Measurements from ENCODE around the gene ATG5.
"Not testable (repeated sequence)": the region's sequence is repeated elsewhere in the genome, so short reads cannot be mapped to it uniquely, and the experiment has no call there.

Gene ATG5

DNA sequence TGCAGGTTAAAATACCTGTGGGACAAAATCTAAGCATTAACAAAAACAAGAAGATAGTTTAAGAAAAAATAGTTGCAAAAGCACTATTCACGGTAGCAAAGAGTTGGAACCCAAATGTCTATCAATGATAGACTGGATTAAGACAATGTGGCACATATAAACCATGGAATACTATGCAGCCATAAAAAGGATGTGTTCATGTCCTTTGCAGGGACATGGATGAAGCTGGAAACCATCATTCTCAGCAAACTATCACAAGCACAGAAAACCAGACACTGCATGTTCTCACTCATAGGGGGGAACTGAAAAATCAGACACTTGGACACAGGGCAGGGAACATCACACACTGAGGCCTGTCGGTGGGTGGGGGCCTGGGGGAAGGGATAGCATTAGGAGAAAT is 65.8 kb downstream of the ATG5 start:
- not testable (repeated sequence) for H3K4me1 ChIP-seq (ENCODE audit: control insufficient read depth, insufficient read depth, low read length)
- WGBS (ENCODE audit: insufficient coverage, insufficient read length) = no CpG with 5 or more reads among the region's 2 CpGs

DNA sequence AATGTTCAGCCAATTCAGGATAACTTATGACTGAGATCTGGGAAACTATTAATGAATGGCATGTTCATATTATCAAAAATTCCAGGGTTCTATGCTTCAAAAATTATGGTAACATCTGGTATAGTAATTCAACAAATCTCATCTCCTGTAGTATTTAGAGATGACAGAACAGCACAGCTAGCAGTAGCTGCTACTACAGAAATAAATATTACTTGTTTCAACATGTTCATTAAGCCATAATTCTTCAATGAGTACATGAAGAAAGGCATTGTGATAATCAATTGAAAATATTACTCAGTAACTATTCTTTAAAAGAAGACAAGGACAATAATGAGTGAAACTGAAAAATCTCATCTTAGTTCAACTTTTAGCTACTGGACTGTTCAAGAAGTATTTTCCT is 66.8 kb downstream of the ATG5 start:
- Histone ChIP-seq H3K4me3 (ENCODE audit: low read length) (no peak overlapping the region), H3K27me3 (ENCODE audit: control insufficient read depth, insufficient read depth, low read length) (no peaks in the 10 kb centered on the region), H3K36me3 (ENCODE audit: control insufficient read depth, insufficient read depth, low read length) (no peaks in the 10 kb centered on the region), H3K27ac (ENCODE audit: low read length) (no peak overlapping the region), H3K9me3 (ENCODE audit: control insufficient read depth, insufficient read depth, low read length) (no peaks in the 10 kb centered on the region), H3K4me1 (ENCODE audit: control insufficient read depth, insufficient read depth, low read length) (no peaks in the 10 kb centered on the region)
- DNase-seq (ENCODE audit: low read depth, low spot score) = no peak

More for the DNA sequence above, 65.8 kb downstream of the ATG5 start:
- H3K27ac ChIP-seq (ENCODE audit: low read length); H3K9me3 ChIP-seq (ENCODE audit: control insufficient read depth, insufficient read depth, low read length); H3K27me3 ChIP-seq (ENCODE audit: control insufficient read depth, insufficient read depth, low read length); H3K4me3 ChIP-seq (ENCODE audit: low read length); DNase-seq (ENCODE audit: low read depth, low spot score); H3K36me3 ChIP-seq (ENCODE audit: control insufficient read depth, insufficient read depth, low read length): not testable (repeated sequence)

DNA sequence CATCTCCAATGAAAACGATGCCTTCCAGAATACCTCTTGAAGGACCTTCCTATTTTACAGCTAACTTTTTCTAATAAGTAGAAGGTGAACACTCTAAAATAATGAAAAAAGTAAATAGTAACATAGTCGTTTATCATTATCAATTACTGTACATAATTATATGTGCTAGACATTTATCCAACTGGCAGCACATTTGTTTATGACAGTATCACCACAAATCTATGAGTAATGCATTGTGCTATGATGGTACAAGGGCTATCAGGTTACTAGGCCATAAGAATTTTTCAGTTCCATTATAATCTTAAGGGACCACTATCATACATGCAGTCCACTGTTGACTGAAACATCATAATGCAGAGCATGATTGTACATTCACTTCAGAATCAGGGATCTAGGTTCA is 68.4 kb downstream of the ATG5 start:
- Histone ChIP-seq H3K4me1 (ENCODE audit: control insufficient read depth, insufficient read depth, low read length) (no peaks in the 10 kb centered on the region), H3K36me3 (ENCODE audit: control insufficient read depth, insufficient read depth, low read length) (no peaks in the 10 kb centered on the region), H3K9me3 (ENCODE audit: control insufficient read depth, insufficient read depth, low read length) (no peaks in the 10 kb centered on the region), H3K27ac (ENCODE audit: low read length) (no peak overlapping the region), H3K27me3 (ENCODE audit: control insufficient read depth, insufficient read depth, low read length) (no peaks in the 10 kb centered on the region), H3K4me3 (ENCODE audit: low read length) (no peak overlapping the region)
- no peak for DNase-seq (ENCODE audit: low read depth, low spot score)
- no CpG with 5 or more reads among the region's 2 CpGs for WGBS (ENCODE audit: insufficient coverage, insufficient read length)

DNA sequence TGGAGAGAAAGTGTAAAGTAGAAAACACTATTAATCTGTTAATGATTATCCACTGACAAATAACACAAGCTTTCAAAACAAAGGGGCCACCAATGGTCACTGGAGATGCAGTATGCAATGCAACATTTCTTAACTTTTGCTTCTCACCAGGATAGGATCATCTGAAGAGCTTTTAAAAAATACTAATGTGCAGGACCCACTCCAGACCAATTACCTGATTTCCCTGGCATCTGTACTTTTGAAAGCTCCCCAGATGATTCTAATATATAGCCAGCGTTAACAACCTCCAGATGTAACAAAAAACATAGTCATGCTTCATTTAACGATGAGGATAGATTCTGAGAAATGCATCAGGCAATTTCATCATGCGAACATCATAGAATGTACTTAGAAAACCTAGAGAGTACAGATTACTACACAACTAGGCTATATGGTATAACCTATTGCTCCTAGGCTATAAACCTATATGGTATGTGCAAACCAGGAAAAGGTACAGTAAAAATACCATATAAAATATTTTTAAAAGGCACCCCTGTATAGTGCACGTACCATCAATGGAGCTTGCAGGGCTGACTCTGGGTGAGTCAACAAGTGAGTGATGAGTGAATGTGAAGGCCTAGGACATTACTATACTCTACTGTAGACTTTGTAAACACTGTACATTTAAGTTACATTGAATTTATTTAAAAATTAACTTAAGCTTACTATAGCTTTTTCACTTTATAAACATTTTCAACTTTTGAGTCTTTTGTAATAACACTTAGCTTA is 69.2 kb downstream of the ATG5 start:
- DNase-seq (ENCODE audit: low read depth, low spot score) = no peak
- no peak overlapping the region for H3K27ac ChIP-seq (ENCODE audit: low read length)
- WGBS (ENCODE audit: insufficient coverage, insufficient read length) = no CpG with 5 or more reads among the region's 4 CpGs

DNA sequence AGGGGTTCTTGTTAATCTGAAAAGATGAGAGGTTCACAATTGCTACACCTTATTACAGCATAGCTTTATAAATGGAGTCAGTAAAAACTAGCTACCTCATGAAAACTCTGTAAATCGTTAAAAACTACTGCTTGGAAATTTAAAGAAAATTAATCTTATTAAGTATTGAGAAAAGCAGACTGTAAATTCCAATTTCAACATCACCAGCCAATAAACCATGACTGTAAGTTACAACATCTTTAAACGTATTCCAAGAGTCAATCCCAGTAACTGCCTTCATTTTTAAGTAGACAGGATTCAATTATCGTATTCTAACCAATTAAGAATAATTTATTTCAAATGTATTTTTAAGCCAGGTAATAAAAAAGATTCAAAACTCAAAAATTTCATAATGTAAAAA is 70.3 kb downstream of the ATG5 start:
- Histone ChIP-seq H3K27ac (ENCODE audit: low read length) (no peak overlapping the region), H3K4me1 (ENCODE audit: control insufficient read depth, insufficient read depth, low read length) (no peaks in the 10 kb centered on the region), H3K27me3 (ENCODE audit: control insufficient read depth, insufficient read depth, low read length) (no peaks in the 10 kb centered on the region), H3K36me3 (ENCODE audit: control insufficient read depth, insufficient read depth, low read length) (no peaks in the 10 kb centered on the region), H3K9me3 (ENCODE audit: control insufficient read depth, insufficient read depth, low read length) (no peaks in the 10 kb centered on the region), H3K4me3 (ENCODE audit: low read length) (no peak overlapping the region)
- WGBS (ENCODE audit: insufficient coverage, insufficient read length) = no CpG with 5 or more reads among the region's 3 CpGs
- no peak for DNase-seq (ENCODE audit: low read depth, low spot score)

More for the DNA sequence above, 69.2 kb downstream of the ATG5 start:
- Histone ChIP-seq H3K4me3 (ENCODE audit: low read length) (no peak overlapping the region), H3K4me1 (ENCODE audit: control insufficient read depth, insufficient read depth, low read length) (no peaks in the 10 kb centered on the region), H3K36me3 (ENCODE audit: control insufficient read depth, insufficient read depth, low read length) (no peaks in the 10 kb centered on the region), H3K27me3 (ENCODE audit: control insufficient read depth, insufficient read depth, low read length) (no peaks in the 10 kb centered on the region), H3K9me3 (ENCODE audit: control insufficient read depth, insufficient read depth, low read length) (no peaks in the 10 kb centered on the region)

DNA sequence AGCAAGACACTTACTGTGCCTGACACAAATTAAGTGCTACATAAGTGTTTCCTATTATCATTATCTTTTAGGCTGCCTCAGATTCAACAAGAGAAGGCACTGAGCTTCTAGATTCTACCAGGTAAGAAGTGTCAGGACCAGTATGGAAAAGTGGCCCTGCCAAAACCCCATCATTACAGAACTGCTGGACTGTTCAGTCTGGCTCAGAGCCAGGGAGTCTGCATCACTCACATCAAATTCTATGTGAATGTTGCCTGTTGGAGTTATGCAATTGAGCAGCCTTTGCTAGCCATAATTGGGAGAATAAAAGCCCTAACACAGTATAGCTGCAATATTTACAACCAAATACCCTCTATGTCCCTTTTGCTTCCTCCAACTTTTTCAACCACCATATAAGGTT is 70.9 kb downstream of the ATG5 start:
- Histone ChIP-seq H3K9me3 (ENCODE audit: control insufficient read depth, insufficient read depth, low read length) (no peaks in the 10 kb centered on the region), H3K27me3 (ENCODE audit: control insufficient read depth, insufficient read depth, low read length) (no peaks in the 10 kb centered on the region), H3K36me3 (ENCODE audit: control insufficient read depth, insufficient read depth, low read length) (no peaks in the 10 kb centered on the region), H3K27ac (ENCODE audit: low read length) (no peak overlapping the region), H3K4me1 (ENCODE audit: control insufficient read depth, insufficient read depth, low read length) (no peaks in the 10 kb centered on the region), H3K4me3 (ENCODE audit: low read length) (no peak overlapping the region)
- no peak for DNase-seq (ENCODE audit: low read depth, low spot score)

DNA sequence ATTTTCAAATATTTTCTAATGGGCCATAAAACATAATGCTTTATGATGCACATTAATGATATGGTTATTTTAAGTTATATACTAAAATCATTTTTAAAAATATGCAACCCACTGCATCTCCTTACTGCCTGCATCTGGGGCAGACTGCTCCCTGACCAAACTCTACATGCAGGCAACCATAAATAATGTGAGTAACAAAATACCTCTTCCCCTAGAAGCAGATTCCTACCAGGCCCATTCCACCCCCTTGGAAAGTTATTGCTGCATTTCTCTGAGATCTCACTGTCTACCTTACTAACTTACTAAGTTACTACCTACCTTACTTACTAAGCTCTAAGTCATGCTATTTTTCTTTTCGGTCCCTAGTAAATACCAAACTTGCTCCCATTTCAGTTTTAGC is 71.8 kb downstream of the ATG5 start:
- Histone ChIP-seq H3K4me3 (ENCODE audit: low read length) (no peak overlapping the region), H3K36me3 (ENCODE audit: control insufficient read depth, insufficient read depth, low read length) (no peaks in the 10 kb centered on the region), H3K27me3 (ENCODE audit: control insufficient read depth, insufficient read depth, low read length) (no peaks in the 10 kb centered on the region), H3K9me3 (ENCODE audit: control insufficient read depth, insufficient read depth, low read length) (no peaks in the 10 kb centered on the region), H3K4me1 (ENCODE audit: control insufficient read depth, insufficient read depth, low read length) (no peaks in the 10 kb centered on the region), H3K27ac (ENCODE audit: low read length) (no peak overlapping the region)
- no CpG with 5 or more reads among the region's 1 CpG for WGBS (ENCODE audit: insufficient coverage, insufficient read length)
- no peak for DNase-seq (ENCODE audit: low read depth, low spot score)

DNA sequence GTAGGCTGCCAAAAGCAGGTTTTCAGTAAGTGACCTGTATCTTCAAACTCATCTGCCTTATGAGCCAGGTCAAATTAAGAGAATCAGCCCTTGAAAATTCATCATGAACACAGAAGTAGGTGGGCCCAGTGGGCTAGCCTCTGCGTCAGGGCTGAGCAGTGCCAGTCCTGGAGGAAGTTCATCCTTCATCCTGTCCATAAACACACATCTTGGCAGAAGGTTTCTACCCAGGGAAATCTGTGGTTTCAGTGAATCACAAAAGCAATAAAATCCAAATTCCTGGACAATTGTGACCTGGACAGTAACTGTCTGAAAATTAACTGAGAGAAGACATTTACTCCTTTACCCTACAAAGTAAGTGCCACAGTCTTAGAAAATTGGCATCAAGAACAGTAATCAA is 72.4 kb downstream of the ATG5 start:
- Histone ChIP-seq H3K4me3 (ENCODE audit: low read length) (no peak overlapping the region), H3K27ac (ENCODE audit: low read length) (no peak overlapping the region), H3K36me3 (ENCODE audit: control insufficient read depth, insufficient read depth, low read length) (no peaks in the 10 kb centered on the region), H3K27me3 (ENCODE audit: control insufficient read depth, insufficient read depth, low read length) (no peaks in the 10 kb centered on the region), H3K9me3 (ENCODE audit: control insufficient read depth, insufficient read depth, low read length) (no peaks in the 10 kb centered on the region), H3K4me1 (ENCODE audit: control insufficient read depth, insufficient read depth, low read length) (no peaks in the 10 kb centered on the region)
- DNase-seq (ENCODE audit: low read depth, low spot score) = no peak
- no CpG with 5 or more reads among the region's 1 CpG for WGBS (ENCODE audit: insufficient coverage, insufficient read length)

DNA sequence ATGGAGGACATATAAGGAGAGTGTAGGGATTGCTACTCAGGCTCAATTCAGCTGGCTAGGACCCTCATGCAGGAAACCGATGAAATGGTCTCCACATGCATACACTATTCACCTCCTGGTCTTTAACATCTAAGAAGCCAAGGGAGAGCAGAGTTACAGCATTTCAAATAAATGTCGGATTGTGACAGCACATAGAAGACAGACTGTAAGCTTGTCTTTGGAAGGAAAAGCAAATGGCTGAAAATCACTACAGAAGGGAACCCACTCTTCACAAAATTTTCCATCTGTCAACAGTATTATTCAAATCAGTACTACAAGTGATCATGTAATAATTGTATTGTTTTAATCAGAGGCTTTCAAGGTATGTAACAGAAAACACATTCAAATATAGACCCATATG is 72.9 kb downstream of the ATG5 start:
- no CpG with 5 or more reads among the region's 2 CpGs for WGBS (ENCODE audit: insufficient coverage, insufficient read length)
- no peak for DNase-seq (ENCODE audit: low read depth, low spot score)
- Histone ChIP-seq H3K9me3 (ENCODE audit: control insufficient read depth, insufficient read depth, low read length) (no peaks in the 10 kb centered on the region), H3K27ac (ENCODE audit: low read length) (no peak overlapping the region), H3K36me3 (ENCODE audit: control insufficient read depth, insufficient read depth, low read length) (peaks cover under 1% of the 10 kb centered on the region; the same call in 1 of the 2 replicates), H3K27me3 (ENCODE audit: control insufficient read depth, insufficient read depth, low read length) (no peaks in the 10 kb centered on the region), H3K4me1 (ENCODE audit: control insufficient read depth, insufficient read depth, low read length) (no peaks in the 10 kb centered on the region), H3K4me3 (ENCODE audit: low read length) (no peak overlapping the region)

DNA sequence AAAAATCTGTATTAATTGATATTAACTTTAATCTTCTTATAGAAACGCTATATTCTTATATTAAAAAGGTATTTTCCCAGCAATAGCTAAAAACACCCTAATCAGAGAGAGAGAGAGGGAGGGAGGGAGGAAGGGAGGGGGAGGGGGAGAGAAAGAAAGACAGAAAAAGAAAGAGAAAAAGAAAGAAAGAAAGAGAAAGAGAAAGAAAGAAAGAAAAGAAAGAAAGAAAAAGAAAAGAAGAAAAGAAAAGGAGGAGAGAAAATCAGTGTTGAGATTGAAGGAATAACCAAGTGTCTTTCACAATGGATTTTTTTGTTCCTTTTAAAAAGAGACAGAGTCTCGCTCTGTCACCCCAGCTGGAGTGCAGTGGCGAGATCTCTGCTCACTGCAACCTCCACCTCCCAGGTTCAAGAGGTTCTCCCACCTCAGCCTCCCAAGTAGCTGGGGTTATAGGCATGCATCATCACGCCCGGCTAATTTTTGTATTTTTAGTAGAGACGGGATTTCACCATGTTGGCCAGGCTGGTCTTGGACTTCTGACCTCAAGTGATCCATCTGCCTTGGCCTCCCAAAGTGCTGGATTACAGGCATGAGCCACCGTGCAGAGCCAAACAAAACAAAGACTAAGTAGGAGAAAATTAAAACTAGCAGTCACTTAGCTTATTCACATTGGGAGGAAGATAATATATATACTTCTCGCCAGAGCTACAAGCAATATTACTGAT is 73.9 kb downstream of the ATG5 start:
- H3K27me3 ChIP-seq (ENCODE audit: control insufficient read depth, insufficient read depth, low read length); DNase-seq (ENCODE audit: low read depth, low spot score); H3K36me3 ChIP-seq (ENCODE audit: control insufficient read depth, insufficient read depth, low read length); H3K4me1 ChIP-seq (ENCODE audit: control insufficient read depth, insufficient read depth, low read length); H3K4me3 ChIP-seq (ENCODE audit: low read length); H3K27ac ChIP-seq (ENCODE audit: low read length); H3K9me3 ChIP-seq (ENCODE audit: control insufficient read depth, insufficient read depth, low read length): not testable (repeated sequence)
- no CpG with 5 or more reads among the region's 8 CpGs for WGBS (ENCODE audit: insufficient coverage, insufficient read length)

DNA sequence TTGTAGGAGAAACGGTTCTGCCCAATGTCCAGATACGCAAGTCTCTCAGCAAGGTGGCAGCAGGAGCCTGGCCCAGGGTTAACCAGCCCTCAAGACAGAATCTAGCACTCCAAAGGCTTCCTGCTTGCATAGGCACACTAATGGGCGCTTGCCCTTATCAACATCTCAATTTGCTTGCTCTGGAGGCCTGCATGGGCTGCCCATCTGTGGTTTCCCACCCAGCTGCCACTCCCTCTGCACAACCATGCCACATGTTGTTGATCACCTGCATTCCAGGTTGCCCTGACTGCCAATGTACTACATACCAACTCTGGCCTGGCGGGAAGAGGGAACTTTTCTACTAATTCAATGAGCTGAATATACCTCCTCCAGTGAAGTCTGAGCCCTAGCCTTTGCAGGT is 74.6 kb downstream of the ATG5 start:
- peaks cover 3% of the 10 kb centered on the region; the same call in 1 of the 2 replicates for H3K36me3 ChIP-seq (ENCODE audit: control insufficient read depth, insufficient read depth, low read length)
- no CpG with 5 or more reads among the region's 4 CpGs for WGBS (ENCODE audit: insufficient coverage, insufficient read length)

More for the DNA sequence above, 74.6 kb downstream of the ATG5 start:
- no peaks in the 10 kb centered on the region for H3K27me3 ChIP-seq (ENCODE audit: control insufficient read depth, insufficient read depth, low read length)
- DNase-seq (ENCODE audit: low read depth, low spot score) = no peak
- H3K4me3 ChIP-seq (ENCODE audit: low read length) = no peak overlapping the region
- H3K4me1 ChIP-seq (ENCODE audit: control insufficient read depth, insufficient read depth, low read length) = no peaks in the 10 kb centered on the region
- no peaks in the 10 kb centered on the region for H3K9me3 ChIP-seq (ENCODE audit: control insufficient read depth, insufficient read depth, low read length)
- H3K27ac ChIP-seq (ENCODE audit: low read length) = no peak overlapping the region

Data from iPS DF 6.9 (cell line).